DND-41 (cell line): Measurements from ENCODE around the gene CFAP77.

Source experiments
- ATAC-seq: fragments of 200-7000 bp; cut with Tn5 transposase; 3 replicates; pipeline ENCODE4 v1.9.1; 2021; ENCODE audit warnings: low read depth; ENCODE audit not compliant: insufficient read depth
- DNase-seq: peaks from one replicate; pipeline ENCODE4 v3.0.0-alpha.2; 2020
- H2AFZ ChIP-seq: 2 replicates; pipeline ENCODE4 v1.6.0; 2012; ENCODE audit warnings: low read depth, low read length
- H3K27ac ChIP-seq: 2 replicates; pipeline ENCODE4 v1.5.1; 2012; ENCODE audit warnings: low read length, inconsistent platforms
- H3K27me3 ChIP-seq: fragments of 200-600 bp; sonication (generic); 2 replicates; pipeline ENCODE4 v1.6.0; 2012; ENCODE audit warnings: low read length, mild to moderate bottlenecking, inconsistent platforms; ENCODE audit not compliant: insufficient read depth, poor library complexity
- H3K36me3 ChIP-seq: 2 replicates; pipeline ENCODE4 v1.5.1; 2012; ENCODE audit warnings: low read length, inconsistent platforms; ENCODE audit not compliant: insufficient read depth
- H3K4me1 ChIP-seq: 2 replicates; pipeline ENCODE4 v1.5.1; 2012; ENCODE audit warnings: mild to moderate bottlenecking, low read length; ENCODE audit not compliant: insufficient read depth
- H3K4me2 ChIP-seq: 2 replicates; pipeline ENCODE4 v1.6.0; 2012; ENCODE audit warnings: mild to moderate bottlenecking, moderate library complexity, low read length, inconsistent platforms; ENCODE audit not compliant: insufficient read depth
- H3K4me3 ChIP-seq, 2 experiments: fragments of 200-600 bp in 1 of 2; shearing (Covaris generic) in 1 of 2; 2 replicates each; pipeline ENCODE4 v1.5.1; 2012 to 2016; ENCODE audit warnings: inconsistent platforms in 2 of 2, low read length in 2 of 2, mild to moderate bottlenecking in 2 of 2, low read depth in 1 of 2, moderate library complexity in 1 of 2
- H3K79me2 ChIP-seq: 2 replicates; pipeline ENCODE4 v1.6.0; 2012; ENCODE audit warnings: low read length, inconsistent platforms; ENCODE audit not compliant: insufficient read depth
- H3K9ac ChIP-seq: 2 replicates; pipeline ENCODE4 v1.6.0; 2012; ENCODE audit warnings: low read depth, mild to moderate bottlenecking, inconsistent platforms, low read length, moderate library complexity
- H3K9me3 ChIP-seq: 2 replicates; pipeline ENCODE4 v1.5.1; 2012; ENCODE audit warnings: low read length, moderate library complexity, mild to moderate bottlenecking, inconsistent platforms; ENCODE audit not compliant: insufficient read depth, severe bottlenecking
- H4K20me1 ChIP-seq: 2 replicates; pipeline ENCODE4 v1.6.0; 2012; ENCODE audit warnings: low read length; ENCODE audit not compliant: insufficient read depth
- CTCF ChIP-seq: IDR thresholded peaks from 2 replicates; pipeline ENCODE4 v1.5.1; 2012; ENCODE audit warnings: borderline replicate concordance, low read length, moderate library complexity, mild to moderate bottlenecking; ENCODE audit not compliant: poor library complexity, severe bottlenecking; ENCODE audit errors: extremely low read depth
- EZH2 ChIP-seq: IDR thresholded peaks from 3 replicates; pipeline ENCODE4 v1.6.1; 2012; ENCODE audit warnings: borderline replicate concordance, low read depth, mild to moderate bottlenecking, moderate library complexity, low read length, inconsistent platforms; ENCODE audit not compliant: severe bottlenecking

Gene CFAP77

GRCh38 chr9:132531195-132531594, 121.2 kb downstream of the CFAP77 start:
- Histone ChIP-seq H3K4me3 (no peak overlapping the region), H3K27ac (no peak overlapping the region), H3K9me3 (no peaks in the 10 kb centered on the region), H4K20me1 (no peaks in the 10 kb centered on the region), H3K36me3 (no peaks in the 10 kb centered on the region), H3K79me2 (no peaks in the 10 kb centered on the region), H3K4me1 (no peaks in the 10 kb centered on the region), H3K9ac (no peak overlapping the region), H2AFZ (no peak overlapping the region), H3K4me2 (no peak overlapping the region), H3K27me3 (no peaks in the 10 kb centered on the region)
- TF ChIP-seq CTCF (no peak), EZH2 (no peak)
- ATAC-seq (no peak), DNase-seq (no peak)

GRCh38 chr9:132531710-132532570, 121.9 kb downstream of the CFAP77 start:
- Histone ChIP-seq H3K79me2 (no peaks in the 10 kb centered on the region), H3K27ac (no peak overlapping the region), H3K4me3 (no peak overlapping the region), H3K36me3 (no peaks in the 10 kb centered on the region), H3K4me1 (no peaks in the 10 kb centered on the region), H3K9me3 (no peaks in the 10 kb centered on the region), H3K4me2 (no peak overlapping the region), H3K9ac (no peak overlapping the region), H3K27me3 (no peaks in the 10 kb centered on the region), H4K20me1 (no peaks in the 10 kb centered on the region), H2AFZ (no peak overlapping the region)
- no peak for DNase-seq
- ATAC-seq, result no peak
- TF ChIP-seq CTCF, result no peak
- no peak for TF ChIP-seq EZH2

GRCh38 chr9:132534832-132535231, 124.8 kb downstream of the CFAP77 start:
- Histone ChIP-seq H3K36me3 (no peaks in the 10 kb centered on the region), H3K4me2 (no peak overlapping the region), H3K9ac (no peak overlapping the region), H3K9me3 (no peaks in the 10 kb centered on the region), H4K20me1 (no peaks in the 10 kb centered on the region), H3K4me3 (no peak overlapping the region), H3K27ac (no peak overlapping the region), H2AFZ (no peak overlapping the region), H3K79me2 (no peaks in the 10 kb centered on the region), H3K4me1 (no peaks in the 10 kb centered on the region), H3K27me3 (no peaks in the 10 kb centered on the region)
- ATAC-seq (no peak), DNase-seq (no peak)
- TF ChIP-seq EZH2 (no peak), CTCF (no peak)
